HG02588 (cell line): Measurements from ENCODE around the gene RHBDL2.
"Not testable (repeated sequence)": the region's sequence is repeated elsewhere in the genome, so short reads cannot be mapped to it uniquely, and the experiment has no call there.

Experiments used
- ATAC-seq: cut with Tn5 transposase; IDR thresholded peaks from one replicate; pipeline ENCODE4 v1.9.1; 2021; ENCODE audit warnings: mild to moderate bottlenecking, moderate library complexity; ENCODE audit not compliant: unreplicated experiment

RHBDL2 gene

GRCh38 chr1:38938722-38939260 is 2.8 kb downstream of the RHBDL2 start:
- ATAC-seq, result no peak

- no peak for ATAC-seq
Measured at GRCh38 chr1:38932571-38932970, 9.1 kb downstream of the RHBDL2 start.

GRCh38 chr1:38929476-38929875 is 12.2 kb downstream of the RHBDL2 start:
- no peak for ATAC-seq

DNA sequence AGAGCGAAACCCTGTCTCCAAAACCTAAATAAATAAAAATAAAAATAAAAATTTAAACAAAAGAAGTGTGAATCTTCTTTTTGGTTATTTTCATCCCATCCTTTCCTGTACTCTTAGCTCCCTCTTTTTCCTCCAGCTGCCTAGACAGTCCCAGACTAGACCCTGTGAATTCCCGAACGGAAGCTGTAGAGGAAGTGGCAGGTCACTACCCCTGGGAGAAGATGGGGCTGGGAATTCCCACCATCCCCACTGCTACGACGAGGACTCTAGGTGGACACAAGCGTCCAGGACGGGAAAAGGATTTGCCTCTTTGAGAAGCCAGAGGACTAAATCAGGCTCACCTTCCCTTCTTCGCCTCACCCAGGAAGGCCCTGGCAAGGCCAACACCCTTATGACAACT is 12.6 kb downstream of the RHBDL2 start:
- no peak for ATAC-seq

DNA sequence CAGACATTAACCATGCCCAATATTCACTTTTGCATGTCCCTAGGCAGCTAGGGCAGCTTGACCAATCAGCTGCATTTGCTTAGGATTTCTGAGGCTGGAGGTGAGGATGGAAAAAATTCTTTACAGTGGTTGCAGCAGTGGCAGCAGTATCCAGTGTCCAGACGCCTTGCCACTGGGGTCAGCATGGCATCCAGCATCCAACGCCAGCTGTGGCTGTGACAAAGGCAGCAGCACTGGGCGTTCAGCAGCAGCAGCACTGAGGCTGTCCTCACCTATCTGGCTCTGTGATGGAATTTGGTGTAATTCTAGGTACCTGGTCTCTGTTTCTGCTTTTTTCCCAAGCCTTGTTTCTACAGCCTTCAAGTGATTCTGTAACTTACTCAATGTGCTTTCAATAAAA is 15.5 kb downstream of the RHBDL2 start:
- no peak for ATAC-seq

GRCh38 chr1:38925391-38925790 is 16.2 kb downstream of the RHBDL2 start:
- ATAC-seq, result no peak

GRCh38 chr1:38923607-38924006 is 18.0 kb downstream of the RHBDL2 start:
- no peak for ATAC-seq

DNA sequence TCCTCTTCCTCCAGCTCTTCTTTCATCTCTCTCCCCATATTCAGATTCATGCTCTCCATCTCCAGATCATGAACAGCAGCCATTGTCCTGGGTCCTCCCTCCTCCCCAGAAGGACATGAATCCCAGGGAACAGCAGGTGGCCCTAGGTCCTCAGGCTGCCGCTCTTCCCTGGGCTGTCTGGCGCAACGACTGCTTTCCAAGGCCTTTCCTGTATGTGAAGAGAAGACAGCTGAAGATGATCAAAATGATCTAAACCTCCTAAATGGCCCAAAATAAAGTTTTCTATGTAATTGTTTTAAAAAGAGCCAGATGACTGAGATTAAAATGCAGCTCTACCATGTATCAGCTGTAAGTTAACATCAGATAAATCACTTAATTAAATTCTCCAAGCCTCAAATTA is 22.5 kb downstream of the RHBDL2 start:
- ATAC-seq, result no peak

DNA sequence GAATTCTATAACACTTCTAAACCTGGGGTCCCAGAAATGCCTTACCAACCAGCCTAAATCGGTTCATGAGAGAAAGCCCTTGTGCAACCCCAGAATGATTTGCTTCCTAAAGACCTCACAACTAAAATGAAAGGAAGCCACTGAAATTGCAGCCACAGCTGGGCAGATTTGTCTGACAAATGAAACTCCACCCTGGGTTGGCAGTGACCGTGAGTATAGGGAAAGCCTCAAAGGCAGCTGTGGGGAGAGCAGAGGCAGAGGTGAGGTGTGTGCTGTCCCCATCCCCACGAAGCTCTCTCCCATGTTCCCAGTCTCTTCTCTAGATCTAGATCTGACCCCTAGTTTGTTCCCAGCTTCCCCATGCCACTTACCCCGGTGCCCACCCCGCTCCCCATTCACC is 23.1 kb downstream of the RHBDL2 start:
- ATAC-seq, result no peak

- ATAC-seq, result no peak
Measured at GRCh38 chr1:38917772-38918171, 23.9 kb downstream of the RHBDL2 start.

GRCh38 chr1:38917337-38917736 is 24.3 kb downstream of the RHBDL2 start:
- no peak for ATAC-seq

DNA sequence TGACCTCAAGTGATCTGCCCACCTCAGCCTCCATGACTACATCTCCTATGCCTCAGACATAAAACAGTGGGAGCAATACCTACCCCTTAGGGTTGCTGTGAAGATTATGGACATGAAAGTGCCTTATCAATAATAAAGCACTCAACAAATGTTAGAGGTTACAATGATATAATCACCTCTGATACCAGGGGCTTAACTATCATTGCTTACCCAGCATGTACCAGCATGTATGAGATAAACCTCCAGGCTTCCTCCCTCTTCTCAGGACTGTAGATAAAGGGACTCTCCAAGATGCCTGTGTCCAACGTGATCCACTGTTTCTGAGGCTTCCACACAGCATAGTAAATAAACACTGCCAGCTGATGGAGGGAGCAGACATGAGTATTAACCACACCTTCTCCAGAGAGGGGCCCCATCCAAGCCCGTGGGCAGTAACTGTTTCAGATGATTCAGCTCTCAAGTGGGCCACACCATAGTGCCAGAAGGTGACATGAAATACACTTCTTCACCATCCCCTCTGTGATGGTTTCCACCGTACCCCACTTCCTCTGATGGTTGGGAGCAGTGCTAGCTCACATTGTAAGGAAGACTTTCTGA is 26.2 kb downstream of the RHBDL2 start:
- ATAC-seq, result no peak

- ATAC-seq, result not testable (repeated sequence)
Measured at GRCh38 chr1:38914908-38915307, 26.7 kb downstream of the RHBDL2 start.

DNA sequence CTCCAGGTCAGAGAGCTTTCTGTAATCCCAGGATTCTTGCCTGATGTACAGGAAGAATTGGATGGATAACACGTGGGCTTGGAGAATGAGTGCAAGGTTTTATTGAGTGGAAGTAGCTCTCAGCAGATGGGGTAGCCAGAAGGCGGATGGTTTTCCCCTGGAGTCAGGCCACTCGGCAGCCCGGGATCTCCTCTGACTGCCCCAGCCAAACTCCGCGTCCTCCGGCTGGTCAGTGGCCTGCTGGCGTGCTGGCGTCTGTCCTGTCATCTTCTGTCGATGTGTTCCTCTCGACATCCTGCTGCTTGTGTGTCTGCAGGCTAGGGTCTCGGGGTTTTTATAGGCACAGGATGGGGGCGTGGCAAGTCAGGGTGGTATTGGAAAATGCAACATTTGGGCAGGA is 32.8 kb downstream of the RHBDL2 start:
- no peak for ATAC-seq

DNA sequence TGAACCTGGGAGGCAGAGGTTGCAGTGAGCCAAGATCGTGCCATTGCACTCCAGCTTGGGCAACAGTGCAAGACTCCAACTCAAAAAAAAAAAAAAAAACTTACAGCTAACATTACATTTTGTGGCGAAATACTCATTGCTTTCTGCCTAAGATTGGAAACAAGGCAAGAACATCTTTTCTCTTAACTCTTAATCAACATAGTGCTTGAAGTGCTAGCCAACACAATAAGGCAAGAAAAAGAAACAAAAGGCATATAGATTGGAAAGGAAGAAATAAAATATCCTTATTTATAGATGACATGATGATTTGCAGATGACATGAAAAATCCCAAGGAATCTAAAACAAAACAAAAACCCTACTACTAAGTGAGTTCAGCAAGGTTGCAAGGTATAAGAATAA is 35.6 kb downstream of the RHBDL2 start:
- no peak for ATAC-seq

DNA sequence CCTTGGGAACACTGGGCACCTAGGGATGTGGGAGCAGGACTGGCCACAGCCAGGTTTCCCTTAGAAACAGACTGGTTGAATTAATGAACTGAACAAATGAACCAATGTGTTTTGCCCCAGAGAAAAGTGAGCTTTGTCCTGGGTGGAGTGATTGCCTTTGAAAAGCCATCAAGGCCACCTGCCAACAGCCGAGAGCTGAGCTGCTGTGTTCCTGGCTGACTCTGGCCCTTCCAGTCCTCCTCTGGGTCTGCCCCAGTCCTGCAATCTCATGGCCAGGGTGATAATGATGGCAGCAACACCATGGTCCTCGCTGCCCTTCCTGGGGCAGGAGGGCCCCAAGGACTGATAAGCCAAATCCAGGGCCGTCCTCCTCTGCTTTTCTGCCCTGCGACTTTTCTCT is 42.1 kb downstream of the RHBDL2 start:
- no peak for ATAC-seq

DNA sequence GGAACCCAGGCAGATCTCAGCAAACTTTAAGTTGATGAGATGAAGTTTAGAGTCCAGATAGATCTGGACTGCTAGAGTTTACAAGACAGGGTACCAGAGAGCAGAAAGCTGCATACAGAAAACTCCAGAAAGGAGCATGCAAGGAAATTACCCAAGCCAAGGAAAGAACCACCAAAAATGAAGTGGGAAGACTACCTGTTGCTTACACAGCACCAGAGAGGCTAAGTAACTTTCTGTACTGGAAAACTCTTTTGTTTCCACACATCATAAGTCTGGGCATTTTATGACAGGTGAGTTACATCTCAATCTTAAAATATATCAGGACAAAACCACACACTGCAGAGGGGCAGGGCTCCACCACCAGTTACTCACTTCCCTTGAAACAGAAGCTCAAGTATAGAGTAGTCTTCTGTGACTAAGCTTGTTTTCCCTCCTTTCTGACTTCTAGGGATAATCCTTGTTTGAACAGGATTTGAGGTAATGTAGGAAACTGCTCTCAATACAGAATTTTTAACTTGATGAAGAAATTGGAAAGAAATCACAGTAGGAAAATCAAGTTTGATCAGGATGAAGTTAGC is 42.9 kb downstream of the RHBDL2 start:
- ATAC-seq, result no peak

GRCh38 chr1:38896169-38896568 is 45.5 kb downstream of the RHBDL2 start:
- ATAC-seq, result no peak

DNA sequence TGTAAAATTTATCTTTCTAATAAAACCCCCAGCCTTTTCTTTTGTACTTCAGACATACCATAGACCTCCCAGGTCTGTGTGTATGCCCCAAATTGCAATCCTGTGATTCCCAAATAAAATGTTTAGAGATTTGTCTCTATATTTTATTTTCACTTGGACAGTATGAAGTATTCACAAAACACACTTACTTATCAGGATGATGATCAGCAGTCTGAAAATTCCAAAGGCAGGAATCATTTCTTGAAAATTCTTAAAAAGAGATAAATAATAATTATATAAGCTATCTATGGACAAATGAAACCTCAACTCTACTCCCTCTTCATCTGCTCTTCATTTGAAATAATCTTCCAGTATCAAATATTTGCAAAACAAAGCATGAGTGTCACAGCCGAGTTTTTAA is 48.7 kb downstream of the RHBDL2 start:
- ATAC-seq, result no peak

- ATAC-seq, result no peak
Measured at GRCh38 chr1:38891753-38892152, 49.9 kb downstream of the RHBDL2 start.

DNA sequence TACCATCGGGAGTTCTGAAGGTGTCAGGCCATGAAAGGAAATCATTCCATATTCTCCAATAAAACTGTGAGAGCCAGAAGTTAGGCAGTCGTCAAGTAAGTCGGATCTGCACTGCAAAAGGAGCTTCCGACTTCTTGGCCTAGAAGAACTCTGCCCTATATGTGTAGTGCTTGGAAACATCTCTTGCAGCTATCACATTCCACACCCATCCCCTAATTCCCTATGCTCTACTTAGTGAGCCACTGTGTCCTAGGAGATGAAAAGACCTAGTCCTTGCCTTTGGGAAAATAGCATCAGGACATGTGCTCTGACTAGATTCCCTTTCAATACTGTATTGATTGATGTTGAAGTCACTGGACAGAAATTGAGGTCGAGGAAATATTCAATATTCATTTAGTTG is 52.0 kb downstream of the RHBDL2 start:
- ATAC-seq, result no peak

- ATAC-seq, result no peak
Measured at GRCh38 chr1:38888423-38889333, 53.0 kb downstream of the RHBDL2 start.
